Vagina (tissue), 2 donors: ENCODE measurements around the gene SERINC4.

ENCODE experiments used
- POLR2A ChIP-seq, 2 donors: fragments of 450-650 bp; IDR thresholded peaks; one replicate each; pipeline ENCODE4 v1.6.1; 2017; ENCODE audit warnings: antibody characterized with exemption in 2 of 2, mild to moderate bottlenecking in 2 of 2, moderate library complexity in 2 of 2
- POLR2AphosphoS5 ChIP-seq, 2 donors: sonication (generic); formaldehyde crosslinking; IDR thresholded peaks; one replicate each; pipeline ENCODE4 v1.9.0; 2017; ENCODE audit warnings: antibody characterized with exemption in 2 of 2, mild to moderate bottlenecking in 2 of 2, low read depth in 1 of 2; ENCODE audit not compliant: insufficient read depth in 1 of 2
- TF ChIP-seq, protein P1 (sequence below), 3 experiments: fragments of 450-650 bp in 2 of 3; fragments of 200-600 bp in 1 of 3; sonication (generic) in 1 of 3; IDR thresholded peaks; one replicate each; pipeline ENCODE4 v1.5.1; 2017 to 2019; ENCODE audit warnings: antibody characterized with exemption in 3 of 3, mild to moderate bottlenecking in 2 of 3, moderate library complexity in 2 of 3

DNA sequence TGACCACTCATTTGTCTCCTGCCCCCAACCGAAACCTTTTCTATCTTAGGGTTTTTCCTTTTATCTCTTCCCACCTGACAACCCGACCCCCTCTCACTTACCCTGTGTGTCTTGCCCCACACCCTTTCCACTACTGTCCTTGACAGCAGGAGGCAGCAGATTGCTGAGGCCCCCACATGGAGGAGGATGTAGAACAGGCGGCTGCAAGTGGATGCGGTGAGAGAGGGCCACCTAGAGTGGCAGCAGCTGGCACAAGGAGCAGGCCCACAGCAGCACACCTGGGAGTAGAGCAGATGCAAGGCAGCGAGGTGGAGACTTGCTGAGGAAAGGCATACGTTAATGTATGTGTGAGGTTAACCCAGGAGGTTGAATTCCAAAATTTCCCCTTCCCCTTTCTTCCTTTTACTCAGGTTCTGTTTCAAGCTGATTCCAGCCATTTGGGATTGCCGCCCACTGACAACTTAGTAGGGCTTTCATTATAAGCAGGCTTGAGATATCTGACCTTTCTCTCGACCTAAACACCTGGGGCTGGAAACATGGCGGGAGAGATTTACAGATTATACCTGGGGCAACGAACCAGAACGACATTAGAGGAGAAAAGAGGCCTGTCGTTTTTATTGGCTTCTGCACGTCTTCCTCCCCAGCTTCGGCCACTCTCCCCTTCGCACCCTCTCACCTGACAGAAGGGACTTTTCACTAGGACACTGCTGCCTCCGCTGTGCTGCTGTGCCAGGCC lies 643 bp downstream of the SERINC4 start:
- TF ChIP-seq, protein P1, sequence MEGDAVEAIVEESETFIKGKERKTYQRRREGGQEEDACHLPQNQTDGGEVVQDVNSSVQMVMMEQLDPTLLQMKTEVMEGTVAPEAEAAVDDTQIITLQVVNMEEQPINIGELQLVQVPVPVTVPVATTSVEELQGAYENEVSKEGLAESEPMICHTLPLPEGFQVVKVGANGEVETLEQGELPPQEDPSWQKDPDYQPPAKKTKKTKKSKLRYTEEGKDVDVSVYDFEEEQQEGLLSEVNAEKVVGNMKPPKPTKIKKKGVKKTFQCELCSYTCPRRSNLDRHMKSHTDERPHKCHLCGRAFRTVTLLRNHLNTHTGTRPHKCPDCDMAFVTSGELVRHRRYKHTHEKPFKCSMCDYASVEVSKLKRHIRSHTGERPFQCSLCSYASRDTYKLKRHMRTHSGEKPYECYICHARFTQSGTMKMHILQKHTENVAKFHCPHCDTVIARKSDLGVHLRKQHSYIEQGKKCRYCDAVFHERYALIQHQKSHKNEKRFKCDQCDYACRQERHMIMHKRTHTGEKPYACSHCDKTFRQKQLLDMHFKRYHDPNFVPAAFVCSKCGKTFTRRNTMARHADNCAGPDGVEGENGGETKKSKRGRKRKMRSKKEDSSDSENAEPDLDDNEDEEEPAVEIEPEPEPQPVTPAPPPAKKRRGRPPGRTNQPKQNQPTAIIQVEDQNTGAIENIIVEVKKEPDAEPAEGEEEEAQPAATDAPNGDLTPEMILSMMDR (IDR thresholded peaks at IDR 0.05), result no peak
- no peak for TF ChIP-seq POLR2A (IDR thresholded peaks at IDR 0.05)
- no peak for TF ChIP-seq POLR2AphosphoS5 (IDR thresholded peaks at IDR 0.05; ENCODE audit: insufficient read depth in 1 of 2, low read depth in 1 of 2)
